ENCODE results near the gene GARNL3. TPM values are rescaled to one million over a fixed set of nuclear protein-coding genes. Genes with fewer than 3 reads are reported as not detected.

The GARNL3 gene
- total and polyA plus RNA-seq, 12 donors, result 12.2 to 43.2 (median 28.6) TPM

GRCh38 chr9:127405344-127406125, 141.0 kb downstream of the GARNL3 start:
- peak in 1 of 7 donors; percentile 17 for DNase-seq
- Histone ChIP-seq H3K27ac (peak overlapping the region in 1 of 5 donors; percentile 8), H3K4me1 (replicated peaks in 1 of 2) (peaks cover 0 to 15% of the 10 kb centered on the region in 2 donors), H3K36me3 (replicated peaks in 1 of 2) (peaks cover 0 to 50% of the 10 kb centered on the region in 2 donors), H3K27me3 (no peaks in the 10 kb centered on the region), H3K4me3 (no peak overlapping the region), H3K9me3 (replicated peaks in 1 of 3) (no peaks in the 10 kb centered on the region)
- 88 to 90% (median 89%) methylated on average over 9 to 20 of the region's 20 CpGs for WGBS, 4 donors
- TF ChIP-seq CTCF (IDR thresholded peaks at IDR 0.05) (no peak), POLR2A (IDR thresholded peaks at IDR 0.05) (no peak)
- intact Hi-C loops (cut with DNase I), result no loop called here

- H3K4me3 ChIP-seq, result no peak overlapping the region
- no peak for DNase-seq
- H3K27me3 ChIP-seq, result no peaks in the 10 kb centered on the region
- intact Hi-C loops (cut with DNase I), result no loop called here
- WGBS, 4 donors, result 69 to 80% (median 78%) methylated on average over 12 to 13 of the region's 13 CpGs
- H3K4me1 ChIP-seq (replicated peaks in 1 of 2), result peaks cover 0 to 15% of the 10 kb centered on the region in 2 donors
- H3K9me3 ChIP-seq (replicated peaks in 1 of 3), result no peaks in the 10 kb centered on the region
- TF ChIP-seq POLR2A (IDR thresholded peaks at IDR 0.05) (no peak), CTCF (IDR thresholded peaks at IDR 0.05) (no peak)
- H3K36me3 ChIP-seq (replicated peaks in 1 of 2), result peaks cover 0 to 38% of the 10 kb centered on the region in 2 donors
- peak overlapping the region in 4 of 5 donors; percentile 11 to 72 (median 54) for H3K27ac ChIP-seq
These were observed 142.4 kb downstream of the GARNL3 start for GRCh38 chr9:127406799-127407491.

GRCh38 chr9:127407492-127407843, 142.9 kb downstream of the GARNL3 start:
- Histone ChIP-seq H3K36me3 (replicated peaks in 1 of 2) (peaks cover 0 to 33% of the 10 kb centered on the region in 2 donors), H3K27me3 (no peaks in the 10 kb centered on the region), H3K27ac (peak overlapping the region in 4 of 5 donors; percentile 11 to 72 (median 54)), H3K4me1 (replicated peaks in 1 of 2) (peaks cover 0 to 15% of the 10 kb centered on the region in 2 donors), H3K4me3 (no peak overlapping the region), H3K9me3 (replicated peaks in 1 of 3) (no peaks in the 10 kb centered on the region)
- no peak for TF ChIP-seq CTCF (IDR thresholded peaks at IDR 0.05)
- peak in 1 of 2 donors; percentile 24 for TF ChIP-seq POLR2A (IDR thresholded peaks at IDR 0.05)
- WGBS, 4 donors, result 52 to 66% (median 56%) methylated on average over 6 of the region's 6 CpGs
- peak in 5 of 7 donors; percentile 45 to 73 (median 59) for DNase-seq
- intact Hi-C loops (cut with DNase I), result no loop called here

GRCh38 chr9:127411122-127411521, 146.5 kb downstream of the GARNL3 start:
- H3K4me3 ChIP-seq, result no peak overlapping the region
- peaks cover 0 to 2% of the 10 kb centered on the region in 2 donors for H3K36me3 ChIP-seq (replicated peaks in 1 of 2)
- H3K9me3 ChIP-seq (replicated peaks in 1 of 3), result no peaks in the 10 kb centered on the region
- WGBS, 4 donors, result 78 to 83% (median 82%) methylated on average over 4 of the region's 4 CpGs
- DNase-seq, result no peak
- intact Hi-C loops (cut with DNase I), result no loop called here
- TF ChIP-seq POLR2A (IDR thresholded peaks at IDR 0.05) (no peak), CTCF (IDR thresholded peaks at IDR 0.05) (no peak)
- peaks cover 0 to 22% of the 10 kb centered on the region in 2 donors for H3K4me1 ChIP-seq (replicated peaks in 1 of 2)
- peak overlapping the region in 2 of 5 donors; percentile 66 to 68 for H3K27ac ChIP-seq
- no peaks in the 10 kb centered on the region for H3K27me3 ChIP-seq
